Measurements from ENCODE around the gene FBN2.
"Not testable (repeated sequence)": the region's sequence is repeated elsewhere in the genome, so short reads cannot be mapped to it uniquely, and the experiment has no call there.

DNA sequence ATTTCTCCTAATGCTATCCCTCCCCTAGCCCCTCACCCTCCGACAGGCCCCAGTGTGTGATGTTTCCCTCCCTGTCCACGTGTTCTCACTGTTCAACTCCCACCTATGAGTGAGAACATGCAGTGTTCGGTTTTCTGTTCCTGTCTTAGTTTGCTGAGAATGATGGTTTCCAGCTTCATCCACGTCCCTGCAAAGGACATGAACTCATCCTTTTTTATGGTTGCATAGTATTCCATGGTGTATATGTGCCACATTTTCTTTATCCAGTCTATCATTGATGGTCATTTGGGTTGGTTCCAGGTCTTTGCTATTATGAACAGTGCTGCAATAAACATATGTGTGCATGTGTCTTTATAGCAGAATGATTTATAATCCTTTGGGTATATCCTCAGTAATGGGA, 216.6 kb downstream of the FBN2 start:
- TF ChIP-seq, protein P1, sequence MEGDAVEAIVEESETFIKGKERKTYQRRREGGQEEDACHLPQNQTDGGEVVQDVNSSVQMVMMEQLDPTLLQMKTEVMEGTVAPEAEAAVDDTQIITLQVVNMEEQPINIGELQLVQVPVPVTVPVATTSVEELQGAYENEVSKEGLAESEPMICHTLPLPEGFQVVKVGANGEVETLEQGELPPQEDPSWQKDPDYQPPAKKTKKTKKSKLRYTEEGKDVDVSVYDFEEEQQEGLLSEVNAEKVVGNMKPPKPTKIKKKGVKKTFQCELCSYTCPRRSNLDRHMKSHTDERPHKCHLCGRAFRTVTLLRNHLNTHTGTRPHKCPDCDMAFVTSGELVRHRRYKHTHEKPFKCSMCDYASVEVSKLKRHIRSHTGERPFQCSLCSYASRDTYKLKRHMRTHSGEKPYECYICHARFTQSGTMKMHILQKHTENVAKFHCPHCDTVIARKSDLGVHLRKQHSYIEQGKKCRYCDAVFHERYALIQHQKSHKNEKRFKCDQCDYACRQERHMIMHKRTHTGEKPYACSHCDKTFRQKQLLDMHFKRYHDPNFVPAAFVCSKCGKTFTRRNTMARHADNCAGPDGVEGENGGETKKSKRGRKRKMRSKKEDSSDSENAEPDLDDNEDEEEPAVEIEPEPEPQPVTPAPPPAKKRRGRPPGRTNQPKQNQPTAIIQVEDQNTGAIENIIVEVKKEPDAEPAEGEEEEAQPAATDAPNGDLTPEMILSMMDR (IDR thresholded peaks at IDR 0.05; ENCODE audit: borderline replicate concordance, extremely low read depth, low read length, poor library complexity, severe bottlenecking), result not testable (repeated sequence)
- not testable (repeated sequence) for TF ChIP-seq EZH2 (IDR thresholded peaks at IDR 0.05; ENCODE audit: borderline replicate concordance, low read depth, low read length, severe bottlenecking)

All from DND-41 (cell line).